Vagina (tissue), 2 donors: ENCODE results near the gene TGFBR3.

Experiments
- CTCF ChIP-seq, 3 experiments: fragments of 450-650 bp in 2 of 3; fragments of 200-600 bp in 1 of 3; sonication (generic) in 1 of 3; IDR thresholded peaks; one replicate each; pipeline ENCODE4 v1.5.1; 2017 to 2019; ENCODE audit warnings: antibody characterized with exemption in 3 of 3, mild to moderate bottlenecking in 2 of 3, moderate library complexity in 2 of 3
- POLR2A ChIP-seq, 2 donors: fragments of 450-650 bp; IDR thresholded peaks; one replicate each; pipeline ENCODE4 v1.6.1; 2017; ENCODE audit warnings: antibody characterized with exemption in 2 of 2, mild to moderate bottlenecking in 2 of 2, moderate library complexity in 2 of 2

DNA sequence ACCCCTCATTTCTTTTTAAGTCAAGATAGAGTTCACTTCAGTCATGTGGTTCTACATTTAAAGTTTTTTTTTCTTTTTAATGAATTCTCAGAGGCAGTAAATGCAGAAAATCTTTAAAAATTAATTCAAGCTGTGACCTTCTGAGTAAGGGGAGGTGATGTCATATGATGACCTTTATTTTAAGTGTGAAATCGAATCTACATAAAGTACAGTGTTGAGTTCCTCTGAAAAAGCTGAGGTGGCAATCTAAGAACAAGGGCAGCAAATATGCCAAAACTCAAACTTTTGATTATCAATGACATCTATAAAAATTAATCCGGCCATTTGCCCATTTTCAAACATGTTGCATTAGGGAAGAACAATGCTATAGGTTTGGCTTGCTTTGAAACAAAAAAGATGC, 211.8 kb downstream of the TGFBR3 start:
- TF ChIP-seq CTCF (IDR thresholded peaks at IDR 0.05) (no peak), POLR2A (IDR thresholded peaks at IDR 0.05) (no peak)
